ENCODE data around the gene PLEKHA5.
A peak's percentile ranks its signal among the peaks of the same experiment; 100 is the strongest.

PLEKHA5 gene

DNA sequence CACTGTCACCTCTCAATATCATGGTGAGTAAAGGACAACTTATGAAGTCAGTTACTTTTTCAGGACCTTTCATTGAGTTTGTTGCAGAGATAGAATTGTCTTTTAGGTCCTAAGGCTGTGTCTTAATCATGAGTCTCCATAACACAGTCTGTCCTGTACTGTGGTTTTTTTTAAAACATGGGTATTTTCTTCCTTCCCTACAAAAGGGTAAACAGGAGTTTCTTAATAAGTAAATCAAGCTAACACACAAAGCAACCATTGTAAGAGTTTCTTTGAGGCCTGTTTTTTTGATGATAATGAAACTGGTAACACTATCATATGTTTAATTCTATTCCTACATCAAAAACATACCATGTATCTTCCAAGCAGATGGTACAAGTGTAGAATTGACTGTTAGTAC is 101.4 kb downstream of the PLEKHA5 start:
- no peak for DNase-seq (ENCODE audit: low read depth)
- TF ChIP-seq, protein P1, sequence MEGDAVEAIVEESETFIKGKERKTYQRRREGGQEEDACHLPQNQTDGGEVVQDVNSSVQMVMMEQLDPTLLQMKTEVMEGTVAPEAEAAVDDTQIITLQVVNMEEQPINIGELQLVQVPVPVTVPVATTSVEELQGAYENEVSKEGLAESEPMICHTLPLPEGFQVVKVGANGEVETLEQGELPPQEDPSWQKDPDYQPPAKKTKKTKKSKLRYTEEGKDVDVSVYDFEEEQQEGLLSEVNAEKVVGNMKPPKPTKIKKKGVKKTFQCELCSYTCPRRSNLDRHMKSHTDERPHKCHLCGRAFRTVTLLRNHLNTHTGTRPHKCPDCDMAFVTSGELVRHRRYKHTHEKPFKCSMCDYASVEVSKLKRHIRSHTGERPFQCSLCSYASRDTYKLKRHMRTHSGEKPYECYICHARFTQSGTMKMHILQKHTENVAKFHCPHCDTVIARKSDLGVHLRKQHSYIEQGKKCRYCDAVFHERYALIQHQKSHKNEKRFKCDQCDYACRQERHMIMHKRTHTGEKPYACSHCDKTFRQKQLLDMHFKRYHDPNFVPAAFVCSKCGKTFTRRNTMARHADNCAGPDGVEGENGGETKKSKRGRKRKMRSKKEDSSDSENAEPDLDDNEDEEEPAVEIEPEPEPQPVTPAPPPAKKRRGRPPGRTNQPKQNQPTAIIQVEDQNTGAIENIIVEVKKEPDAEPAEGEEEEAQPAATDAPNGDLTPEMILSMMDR (IDR thresholded peaks at IDR 0.05; ENCODE audit: insufficient read depth, low read depth, low read length, missing control alignments), result no peak
- H3K4me3 ChIP-seq (ENCODE audit: low read length), result no peak overlapping the region

DNA sequence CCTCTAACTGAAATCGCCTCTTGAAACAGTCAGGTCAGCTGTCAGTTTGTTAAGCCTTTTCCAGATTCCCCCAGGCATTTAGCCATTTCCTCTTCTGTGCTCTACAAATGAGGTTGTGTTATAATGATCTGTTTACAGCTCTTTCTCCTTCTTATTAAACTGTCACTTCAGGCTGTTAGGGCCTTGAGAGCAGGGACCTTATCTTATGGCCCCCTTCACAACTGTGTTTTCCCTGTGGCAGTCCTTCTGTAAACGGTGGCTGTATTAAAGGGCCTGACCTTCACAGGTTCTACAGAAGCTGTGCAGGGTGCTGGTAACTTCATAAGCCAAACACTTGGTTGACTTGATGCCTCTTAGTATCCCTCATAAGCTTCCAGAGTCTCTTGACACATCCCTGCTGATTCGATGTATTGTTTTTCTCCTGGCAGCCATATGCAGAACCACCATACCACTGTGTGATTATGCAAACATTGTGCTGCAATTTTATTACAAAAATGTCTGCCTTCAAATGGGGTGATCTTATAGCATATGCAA is 104.7 kb downstream of the PLEKHA5 start:
- H3K4me3 ChIP-seq (ENCODE audit: low read length), result no peak overlapping the region
- TF ChIP-seq, protein P1 (IDR thresholded peaks at IDR 0.05; ENCODE audit: insufficient read depth, low read depth, low read length, missing control alignments), result no peak
- peak; percentile 33 for DNase-seq (ENCODE audit: low read depth)

DNA sequence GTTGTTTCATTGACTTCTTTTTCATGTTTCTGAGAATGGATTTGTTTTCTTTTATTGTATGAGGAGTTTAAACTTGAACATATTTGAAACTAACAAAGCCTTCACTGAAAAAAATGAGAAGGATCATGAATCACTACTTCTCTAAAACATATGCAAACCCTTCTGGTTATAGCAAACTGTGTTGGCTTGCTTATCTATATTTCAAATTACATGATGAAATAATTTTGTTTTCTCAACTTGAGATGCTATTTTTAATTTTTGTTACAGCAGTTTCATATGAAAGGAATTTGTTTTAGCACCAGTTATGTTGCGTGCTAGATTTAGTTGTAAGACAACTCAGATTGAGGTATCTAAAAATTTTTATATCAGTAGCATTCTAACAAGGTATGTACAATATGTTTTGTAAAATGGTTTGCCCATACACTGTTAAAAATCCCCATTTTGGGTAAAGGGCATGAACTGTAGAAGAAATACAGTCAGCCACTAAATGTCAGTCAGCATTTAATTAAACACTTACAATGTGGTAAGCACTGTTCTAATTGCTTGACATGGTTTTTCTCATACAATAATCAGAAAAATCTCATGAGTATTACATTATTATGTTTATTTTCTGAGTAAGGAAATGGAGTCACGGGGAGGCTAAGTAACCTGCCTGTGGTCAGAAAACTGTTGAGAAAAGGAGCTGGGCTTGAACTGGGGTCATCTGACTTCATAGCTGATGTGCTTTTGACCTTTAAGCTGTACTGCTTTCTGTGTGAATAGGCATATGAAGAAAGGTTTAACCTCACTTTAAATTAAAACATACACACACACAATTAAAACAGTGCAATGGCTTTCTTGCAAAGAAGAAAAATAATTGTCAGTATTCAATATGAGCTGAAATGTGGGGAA is 105.7 kb downstream of the PLEKHA5 start:
- no peak overlapping the region for H3K4me3 ChIP-seq (ENCODE audit: low read length)
- TF ChIP-seq, protein P1 (IDR thresholded peaks at IDR 0.05; ENCODE audit: insufficient read depth, low read depth, low read length, missing control alignments), result no peak
- no peak for DNase-seq (ENCODE audit: low read depth)

DNA sequence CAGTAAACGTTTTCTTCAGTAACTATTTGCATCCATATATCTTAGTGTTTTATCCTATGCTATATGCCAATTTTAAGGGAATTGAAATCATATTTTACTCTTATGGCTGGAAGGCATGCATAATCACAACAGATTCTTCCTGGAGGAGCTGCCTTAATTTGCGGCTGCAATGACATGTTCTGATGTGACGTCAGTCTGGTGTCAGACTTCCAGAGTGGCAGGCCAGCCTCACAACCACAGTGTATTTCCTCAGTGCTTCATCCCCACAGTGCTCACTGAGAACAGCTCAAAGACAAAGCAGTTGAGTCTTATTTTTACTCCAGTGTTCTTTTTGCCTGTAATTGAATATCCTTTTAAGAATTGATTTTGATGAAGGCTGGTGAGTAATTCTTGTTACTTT is 107.1 kb downstream of the PLEKHA5 start:
- TF ChIP-seq, protein P1 (IDR thresholded peaks at IDR 0.05; ENCODE audit: insufficient read depth, low read depth, low read length, missing control alignments), result no peak
- no peak overlapping the region for H3K4me3 ChIP-seq (ENCODE audit: low read length)
- DNase-seq (ENCODE audit: low read depth), result peak; percentile 67

DNA sequence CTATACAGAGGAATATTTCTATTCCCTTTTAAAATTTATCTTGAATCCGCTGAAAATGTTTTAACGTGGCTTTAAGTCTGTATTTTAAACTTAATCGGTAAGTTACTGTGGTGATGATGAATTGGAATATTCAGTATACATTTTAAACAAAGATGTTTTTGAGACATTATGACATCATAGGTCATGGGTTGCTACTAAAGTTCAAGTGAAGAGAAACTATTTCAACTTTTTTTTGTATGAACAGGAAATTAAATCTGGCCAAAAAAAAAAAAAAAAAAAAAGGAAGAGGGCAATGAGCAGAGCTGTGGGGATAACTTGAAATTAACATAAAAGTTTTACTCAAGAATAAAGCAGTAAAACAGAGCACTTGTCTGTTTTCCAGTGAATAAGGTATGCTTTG is 109.0 kb downstream of the PLEKHA5 start:
- no peak for DNase-seq (ENCODE audit: low read depth)
- no peak overlapping the region for H3K4me3 ChIP-seq (ENCODE audit: low read length)
- TF ChIP-seq, protein P1 (IDR thresholded peaks at IDR 0.05; ENCODE audit: insufficient read depth, low read depth, low read length, missing control alignments), result no peak

DNA sequence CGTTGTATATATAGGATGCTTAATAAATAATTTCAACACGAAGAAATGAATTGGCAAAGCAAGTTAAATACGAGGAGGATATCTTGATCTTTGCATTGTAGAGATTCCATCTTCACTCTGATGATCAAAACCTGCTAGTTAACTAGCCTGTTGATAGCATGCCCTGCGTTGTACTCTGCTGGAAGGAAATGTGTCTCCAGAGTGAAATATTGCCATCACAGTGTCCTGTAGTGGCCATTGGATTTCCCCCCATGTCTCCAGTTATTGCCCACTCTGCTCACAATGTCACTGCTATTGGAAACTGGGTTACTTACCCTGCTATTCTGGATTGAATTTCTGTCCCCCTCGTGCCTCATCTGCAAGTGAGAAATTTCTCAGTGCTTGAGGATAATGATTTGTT is 109.6 kb downstream of the PLEKHA5 start:
- H3K4me3 ChIP-seq (ENCODE audit: low read length), result no peak overlapping the region
- DNase-seq (ENCODE audit: low read depth), result no peak
- TF ChIP-seq, protein P1 (IDR thresholded peaks at IDR 0.05; ENCODE audit: insufficient read depth, low read depth, low read length, missing control alignments), result no peak
